MCF 10A (cell line): ENCODE measurements around the gene TXN2. TPM values are rescaled to one million over a fixed set of nuclear protein-coding genes. Genes with fewer than 3 reads are reported as not detected.
"Not testable (repeated sequence)": the region's sequence is repeated elsewhere in the genome, so short reads cannot be mapped to it uniquely, and the experiment has no call there.

ENCODE experiments used
- BruUV-seq: library from RNA; stranded (reverse); fragments of 400-500 nt; replicated peaks from 2 replicates; lab custom pipeline; 2021; lab: Mats Ljungman, UMichigan
- CTCF ChIA-PET: fragments of 300-600 bp; sonication (Branson Sonifier 250); formaldehyde crosslinking; extraction: SDS; loops from one replicate; lab custom pipeline; 2021; ENCODE audit warnings: antibody characterized with exemption, inconsistent platforms; lab: Yijun Ruan, JAX
- POLR2A ChIA-PET: fragments of 300-600, 350-650 bp; sonication (Branson Sonifier 250); formaldehyde crosslinking; extraction: SDS; loops from one replicate; lab custom pipeline; 2020; ENCODE audit warnings: antibody characterized with exemption, inconsistent platforms; lab: Yijun Ruan, JAX
- DNase-seq: peaks from one replicate; pipeline ENCODE4 v3.0.0-alpha.2; 2018; ENCODE audit not compliant: unreplicated experiment
- H3K27ac Mint-ChIP-seq: one replicate; pipeline ENCODE4 v1.8.0; 2022; ENCODE audit warnings: mild to moderate bottlenecking, low read depth, mixed read lengths; ENCODE audit not compliant: unreplicated experiment
- H3K27me3 Mint-ChIP-seq: one replicate; pipeline ENCODE4 v1.8.0; 2022; ENCODE audit warnings: mixed read lengths; ENCODE audit not compliant: insufficient read depth, unreplicated experiment
- H3K36me3 Mint-ChIP-seq: one replicate; pipeline ENCODE4 v1.8.0; 2022; ENCODE audit warnings: mild to moderate bottlenecking, moderate library complexity, mixed read lengths; ENCODE audit not compliant: insufficient read depth, unreplicated experiment
- H3K4me1 Mint-ChIP-seq: one replicate; pipeline ENCODE4 v1.8.0; 2022; ENCODE audit warnings: mixed read lengths; ENCODE audit not compliant: insufficient read depth, unreplicated experiment
- H3K4me3 Mint-ChIP-seq: one replicate; pipeline ENCODE4 v1.8.0; 2022; ENCODE audit warnings: mild to moderate bottlenecking, moderate library complexity, mixed read lengths; ENCODE audit not compliant: unreplicated experiment
- H3K9me3 Mint-ChIP-seq: one replicate; pipeline ENCODE4 v1.8.0; 2022; ENCODE audit warnings: mixed read lengths; ENCODE audit not compliant: unreplicated experiment
- CTCF ChIP-seq: fragments of 200-600 bp; IDR thresholded peaks from one replicate; pipeline ENCODE4 v1.8.0; 2022; ENCODE audit warnings: antibody characterized with exemption, mild to moderate bottlenecking; ENCODE audit not compliant: unreplicated experiment
- intact Hi-C: fragments of 100-400 bp; cut with micrococcal nuclease; formaldehyde crosslinking; loops from 2 replicates; pipeline ENCODE4 v1.14.1; 2022
- total RNA-seq: library from RNA; stranded (reverse); gene quantifications from 2 replicates; pipeline ENCODE4 v1.2.3, GENCODE V29; 2022

TXN2 gene
- total RNA-seq, 1 experiment from 2014 or later, result 83.2 TPM

GRCh38 chr22:36452250-36452977 lies 29.0 kb downstream of the TXN2 start:
- no peak for TF ChIP-seq CTCF
- BruUV-seq, result no TSS peak
- H3K4me1 Mint-ChIP-seq, result peaks cover 7% of the 10 kb centered on the region
- no peaks in the 10 kb centered on the region for H3K9me3 Mint-ChIP-seq
- H3K4me3 Mint-ChIP-seq, result no peak overlapping the region
- ChIA-PET POLR2A (interaction anchor here (0.7 to 1.6 kb wide), 9 partner anchors 11 to 123 kb away, joined by 3 to 7 read pairs (median 4); partner anchors contain the start of gene MYH9), CTCF (interaction anchor here (0.6 to 1.4 kb wide), 5 partner anchors 17 to 445 kb away, joined by 3 to 4 read pairs (median 4); no protein-coding TSS in a partner anchor)
- H3K27ac Mint-ChIP-seq, result no peak overlapping the region
- intact Hi-C loops, result no loop called here
- peaks cover 6% of the 10 kb centered on the region for H3K36me3 Mint-ChIP-seq
- no peak for DNase-seq
- no peaks in the 10 kb centered on the region for H3K27me3 Mint-ChIP-seq

GRCh38 chr22:36450923-36451322 lies 30.5 kb downstream of the TXN2 start:
- H3K27me3 Mint-ChIP-seq, BruUV-seq, intact Hi-C loops, H3K36me3 Mint-ChIP-seq, DNase-seq, H3K4me3 Mint-ChIP-seq, H3K27ac Mint-ChIP-seq, H3K4me1 Mint-ChIP-seq, H3K9me3 Mint-ChIP-seq: not testable (repeated sequence)
- POLR2A ChIA-PET, result interaction anchor here (0.6 to 1.6 kb wide), 8 partner anchors 9 to 122 kb away, joined by 3 to 7 read pairs (median 4); partner anchors contain the start of gene MYH9
- CTCF ChIA-PET, result interaction anchor here (1.4 kb wide), 1 partner anchor 150 kb away, joined by 4 read pairs; no protein-coding TSS in a partner anchor

GRCh38 chr22:36449596-36450175 lies 31.8 kb downstream of the TXN2 start:
- Mint-ChIP-seq H3K4me1 (peaks cover 7% of the 10 kb centered on the region), H3K4me3 (no peak overlapping the region), H3K36me3 (no peaks in the 10 kb centered on the region), H3K9me3 (no peaks in the 10 kb centered on the region), H3K27ac (no peak overlapping the region), H3K27me3 (no peaks in the 10 kb centered on the region)
- DNase-seq, result no peak
- POLR2A ChIA-PET, result interaction anchor here (0.7 kb wide), 1 partner anchor 122 kb away, joined by 3 read pairs; no protein-coding TSS in a partner anchor
- BruUV-seq, result no TSS peak
- intact Hi-C loops, result no loop called here
- TF ChIP-seq CTCF, result no peak
- CTCF ChIA-PET, result no interaction called here

GRCh38 chr22:36447632-36448031 lies 33.8 kb downstream of the TXN2 start:
- CTCF ChIA-PET, result interaction anchor here (0.6 kb wide), 1 partner anchor 253 kb away, joined by 3 read pairs; no protein-coding TSS in a partner anchor
- no peaks in the 10 kb centered on the region for H3K36me3 Mint-ChIP-seq
- intact Hi-C loops, result no loop called here
- no peak for DNase-seq
- no peaks in the 10 kb centered on the region for H3K9me3 Mint-ChIP-seq
- peaks cover 12% of the 10 kb centered on the region for H3K4me1 Mint-ChIP-seq
- POLR2A ChIA-PET, result interaction anchor here (0.9 to 1.2 kb wide), 2 partner anchors 8 to 61 kb away, joined by 3 read pairs; no protein-coding TSS in a partner anchor
- BruUV-seq, result no TSS peak
- H3K27me3 Mint-ChIP-seq, result no peaks in the 10 kb centered on the region
- no peak overlapping the region for H3K4me3 Mint-ChIP-seq
- no peak for TF ChIP-seq CTCF
- H3K27ac Mint-ChIP-seq, result no peak overlapping the region
